PFSK-1 (cell line): ENCODE data around the gene NUPR1.

ENCODE experiments used
- FOXP2 ChIP-seq: optimal IDR thresholded peaks from 2 replicates; pipeline ENCODE3; 2011; ENCODE audit warnings: borderline replicate concordance, control low read depth, inconsistent platforms; ENCODE audit not compliant: insufficient read depth; ENCODE audit errors: extremely low read length, extremely low read depth
- POLR2AphosphoS5 ChIP-seq: IDR thresholded peaks from 2 replicates; pipeline ENCODE4 v1.6.1; 2012; ENCODE audit warnings: low read depth, mild to moderate bottlenecking, control low read depth, low read length, moderate library complexity
- SIN3A ChIP-seq: IDR thresholded peaks from 2 replicates; pipeline ENCODE4 v1.6.1; 2012; ENCODE audit warnings: mild to moderate bottlenecking, low read length, moderate library complexity, borderline replicate concordance; ENCODE audit not compliant: insufficient read depth
- TAF1 ChIP-seq: IDR thresholded peaks from 2 replicates; pipeline ENCODE4 v1.6.1; 2012; ENCODE audit warnings: low read length, control low read depth, borderline replicate concordance; ENCODE audit not compliant: insufficient read depth
- TF ChIP-seq, protein P1 (sequence below), 2 experiments: IDR thresholded peaks; 2 replicates each; pipeline versions ENCODE4 v1.6.1 to v1.8.0; 2011 to 2012; ENCODE audit warnings: low read depth in 2 of 2, low read length in 2 of 2, control low read depth in 1 of 2, inconsistent platforms in 1 of 2, mild to moderate bottlenecking in 1 of 2, moderate library complexity in 1 of 2; ENCODE audit not compliant: insufficient read depth in 1 of 2

Gene NUPR1

DNA sequence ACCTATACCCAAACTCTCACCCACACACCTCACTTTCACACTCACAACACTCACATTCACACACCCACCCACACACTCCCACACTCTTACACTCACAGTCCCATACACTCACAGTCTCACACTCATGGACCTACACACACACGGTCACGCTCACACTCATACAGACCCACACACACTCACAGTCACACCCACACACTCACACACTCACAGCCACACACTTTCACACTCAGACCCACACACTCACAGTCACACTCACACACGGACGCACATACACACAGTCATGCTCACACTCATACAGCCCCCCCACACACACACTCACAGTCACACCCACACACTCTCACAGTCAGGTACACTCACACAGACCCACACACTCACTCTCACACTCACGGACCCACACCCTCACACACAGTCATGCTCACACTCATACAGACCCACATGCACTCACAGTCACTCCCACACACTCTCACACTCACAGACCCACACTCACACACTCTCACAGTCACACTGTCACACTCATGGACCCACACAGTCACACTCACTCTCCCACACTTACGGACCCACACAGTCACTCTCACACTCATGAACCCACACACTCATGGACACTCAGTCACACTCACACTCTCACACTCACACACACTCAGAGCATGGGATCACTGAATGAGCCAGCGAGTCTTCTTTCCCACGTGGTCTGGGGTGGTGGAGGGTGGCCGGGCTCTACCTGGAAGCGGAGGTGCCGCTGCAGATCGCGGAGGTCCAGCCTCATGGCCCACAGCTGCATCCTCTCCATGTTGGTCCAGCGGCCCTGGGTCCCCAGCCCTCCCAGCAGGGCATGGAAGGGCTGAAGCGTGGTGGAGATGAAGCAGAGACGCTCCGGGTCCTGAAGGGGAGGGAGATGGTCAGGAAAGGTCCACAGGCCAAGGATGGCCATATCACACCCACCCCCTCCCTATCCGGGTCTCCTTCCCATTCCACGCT lies 37.2 kb downstream of the NUPR1 start:
- TF ChIP-seq, protein P1, sequence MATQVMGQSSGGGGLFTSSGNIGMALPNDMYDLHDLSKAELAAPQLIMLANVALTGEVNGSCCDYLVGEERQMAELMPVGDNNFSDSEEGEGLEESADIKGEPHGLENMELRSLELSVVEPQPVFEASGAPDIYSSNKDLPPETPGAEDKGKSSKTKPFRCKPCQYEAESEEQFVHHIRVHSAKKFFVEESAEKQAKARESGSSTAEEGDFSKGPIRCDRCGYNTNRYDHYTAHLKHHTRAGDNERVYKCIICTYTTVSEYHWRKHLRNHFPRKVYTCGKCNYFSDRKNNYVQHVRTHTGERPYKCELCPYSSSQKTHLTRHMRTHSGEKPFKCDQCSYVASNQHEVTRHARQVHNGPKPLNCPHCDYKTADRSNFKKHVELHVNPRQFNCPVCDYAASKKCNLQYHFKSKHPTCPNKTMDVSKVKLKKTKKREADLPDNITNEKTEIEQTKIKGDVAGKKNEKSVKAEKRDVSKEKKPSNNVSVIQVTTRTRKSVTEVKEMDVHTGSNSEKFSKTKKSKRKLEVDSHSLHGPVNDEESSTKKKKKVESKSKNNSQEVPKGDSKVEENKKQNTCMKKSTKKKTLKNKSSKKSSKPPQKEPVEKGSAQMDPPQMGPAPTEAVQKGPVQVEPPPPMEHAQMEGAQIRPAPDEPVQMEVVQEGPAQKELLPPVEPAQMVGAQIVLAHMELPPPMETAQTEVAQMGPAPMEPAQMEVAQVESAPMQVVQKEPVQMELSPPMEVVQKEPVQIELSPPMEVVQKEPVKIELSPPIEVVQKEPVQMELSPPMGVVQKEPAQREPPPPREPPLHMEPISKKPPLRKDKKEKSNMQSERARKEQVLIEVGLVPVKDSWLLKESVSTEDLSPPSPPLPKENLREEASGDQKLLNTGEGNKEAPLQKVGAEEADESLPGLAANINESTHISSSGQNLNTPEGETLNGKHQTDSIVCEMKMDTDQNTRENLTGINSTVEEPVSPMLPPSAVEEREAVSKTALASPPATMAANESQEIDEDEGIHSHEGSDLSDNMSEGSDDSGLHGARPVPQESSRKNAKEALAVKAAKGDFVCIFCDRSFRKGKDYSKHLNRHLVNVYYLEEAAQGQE (IDR thresholded peaks at IDR 0.05; ENCODE audit: insufficient read depth in 1 of 2, low read depth in 2 of 2, low read length in 2 of 2), result no peak
- TF ChIP-seq POLR2AphosphoS5 (no peak), TAF1 (no peak), SIN3A (no peak), FOXP2 (no peak)

GRCh38 chr16:28499854-28500253 lies 38.9 kb downstream of the NUPR1 start:
- TF ChIP-seq SIN3A (no peak), FOXP2 (no peak), POLR2AphosphoS5 (no peak), TAF1 (no peak)
- TF ChIP-seq, protein P1 (IDR thresholded peaks at IDR 0.05; ENCODE audit: insufficient read depth in 1 of 2, low read depth in 2 of 2, low read length in 2 of 2), result no peak

DNA sequence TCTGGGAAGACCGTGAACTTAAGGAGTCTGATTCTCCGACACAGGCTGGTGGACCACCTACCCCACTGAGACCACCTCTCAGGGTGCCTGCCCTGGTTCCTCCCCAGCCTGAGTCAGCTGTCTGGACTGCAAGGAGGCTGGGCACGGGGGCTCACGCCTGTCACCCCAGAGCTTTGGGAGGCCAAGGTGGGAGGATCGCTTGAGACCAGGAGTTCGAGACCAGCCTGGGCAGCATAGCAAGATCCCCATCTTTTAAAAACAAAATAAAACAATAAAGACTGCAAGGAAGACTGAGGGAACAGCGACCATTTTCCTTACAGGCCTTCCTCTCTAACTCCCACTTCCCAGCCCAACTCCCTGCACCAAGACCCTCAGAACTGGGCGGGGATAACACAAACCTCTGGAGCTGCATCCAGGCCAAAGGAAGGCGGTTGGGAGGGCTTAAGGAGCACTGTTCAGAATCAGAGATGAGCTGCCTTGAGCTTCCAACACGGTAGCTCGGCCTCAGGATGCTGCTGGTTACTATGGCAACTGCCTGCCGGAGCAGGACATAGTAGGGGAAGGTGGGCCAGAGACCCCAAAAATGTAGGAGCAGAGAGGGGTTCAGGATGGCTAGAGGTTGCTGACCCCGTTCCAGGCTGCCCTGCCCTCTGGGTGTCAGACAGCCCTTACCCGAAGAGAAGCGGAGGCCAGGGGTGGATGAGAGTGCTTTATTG lies 40.0 kb downstream of the NUPR1 start:
- TF ChIP-seq, protein P1 (IDR thresholded peaks at IDR 0.05; ENCODE audit: insufficient read depth in 1 of 2, low read depth in 2 of 2, low read length in 2 of 2), result no peak
- no peak for TF ChIP-seq FOXP2
- TF ChIP-seq POLR2AphosphoS5, result no peak
- no peak for TF ChIP-seq TAF1

DNA sequence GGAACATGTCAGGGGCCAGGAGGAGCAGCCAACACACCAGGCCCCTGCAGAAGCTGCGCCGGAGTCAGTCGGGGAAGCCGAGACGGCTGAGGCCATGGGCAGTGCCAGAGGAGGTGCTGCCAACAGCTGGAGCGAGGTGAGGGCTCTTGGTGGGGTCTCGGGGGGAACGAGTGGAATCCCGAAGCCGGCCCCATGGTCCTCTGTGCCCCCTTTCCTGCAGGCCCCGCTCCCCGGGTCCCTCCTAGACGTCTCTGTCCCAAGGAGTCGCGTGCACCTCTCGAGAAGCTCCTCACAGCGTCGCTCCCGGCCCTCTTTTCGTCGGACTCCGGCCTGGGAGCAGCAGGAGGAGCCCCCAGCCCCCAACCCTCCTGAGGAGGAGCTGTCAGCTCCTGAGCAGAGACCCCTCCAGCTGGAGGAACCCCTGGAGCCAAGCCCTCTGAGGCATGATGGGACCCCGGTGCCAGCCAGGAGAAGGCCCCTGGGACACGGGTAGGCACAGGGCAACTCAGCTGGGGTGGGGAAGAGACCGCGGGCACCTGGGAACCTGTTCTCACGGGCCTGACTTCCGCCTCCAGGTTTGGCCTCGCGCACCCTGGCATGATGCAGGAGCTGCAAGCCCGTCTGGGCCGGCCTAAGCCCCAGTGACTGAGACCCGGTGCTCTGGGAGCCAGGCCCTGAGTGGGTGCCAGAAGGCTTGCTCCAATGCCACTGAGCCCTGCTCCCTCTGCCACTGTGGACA lies 40.7 kb downstream of the NUPR1 start:
- no peak for TF ChIP-seq POLR2AphosphoS5
- TF ChIP-seq, protein P1 (IDR thresholded peaks at IDR 0.05; ENCODE audit: insufficient read depth in 1 of 2, low read depth in 2 of 2, low read length in 2 of 2), result no peak
- TF ChIP-seq SIN3A, result no peak
- TF ChIP-seq FOXP2, result no peak
- no peak for TF ChIP-seq TAF1
